ENCODE measurements around the gene TMEM130. TPM values are rescaled to one million over a fixed set of nuclear protein-coding genes. Genes with fewer than 3 reads are reported as not detected.

TMEM130 gene
- not detected for total RNA-seq

GRCh38 chr7:98869597-98870120, at the start of gene TMEM130:
Gene TMEM130 (minus strand): TSS chr7:98870014. CDS start chr7:98869861, 153 bp downstream.
- ATAC-seq: peak; percentile 39

GRCh38 chr7:98917331-98917730, 47.5 kb upstream of the TMEM130 start:
- no peak for ATAC-seq

- ATAC-seq: no peak
These were observed 43.8 kb upstream of the TMEM130 start for GRCh38 chr7:98913612-98914011.

- ATAC-seq: no peak
These were observed 43.2 kb upstream of the TMEM130 start for GRCh38 chr7:98913026-98913425.

GRCh38 chr7:98911916-98912315, 42.1 kb upstream of the TMEM130 start:
- no peak for ATAC-seq

GRCh38 chr7:98910427-98910826, 40.6 kb upstream of the TMEM130 start:
- no peak for ATAC-seq

- ATAC-seq: no peak
These were observed 39.7 kb upstream of the TMEM130 start for GRCh38 chr7:98909487-98909886.

- ATAC-seq: no peak
These were observed 38.8 kb upstream of the TMEM130 start for GRCh38 chr7:98908585-98908984.

- ATAC-seq: no peak
These were observed 37.8 kb upstream of the TMEM130 start for GRCh38 chr7:98907570-98907969.

- ATAC-seq: no peak
These were observed 33.4 kb upstream of the TMEM130 start for GRCh38 chr7:98903246-98903645.

GRCh38 chr7:98902523-98902922, 32.7 kb upstream of the TMEM130 start:
- no peak for ATAC-seq

- ATAC-seq: no peak
These were observed 31.0 kb upstream of the TMEM130 start for GRCh38 chr7:98900815-98901214.

- ATAC-seq: no peak
These were observed 30.0 kb upstream of the TMEM130 start for GRCh38 chr7:98899816-98900215.

GRCh38 chr7:98892609-98893008, 22.8 kb upstream of the TMEM130 start:
- ATAC-seq: no peak

- no peak for ATAC-seq
These were observed 17.2 kb upstream of the TMEM130 start for GRCh38 chr7:98887038-98887437.

- ATAC-seq: no peak
These were observed 14.6 kb upstream of the TMEM130 start for GRCh38 chr7:98884416-98884815.

- peak; percentile 78 for ATAC-seq
These were observed 11.9 kb upstream of the TMEM130 start for GRCh38 chr7:98881561-98882315.

GRCh38 chr7:98880485-98880884, 10.7 kb upstream of the TMEM130 start:
- no peak for ATAC-seq

- ATAC-seq: no peak
These were observed 10.1 kb upstream of the TMEM130 start for GRCh38 chr7:98879979-98880315.

- peak; percentile 60 for ATAC-seq
These were observed 9.6 kb upstream of the TMEM130 start for GRCh38 chr7:98879198-98879978.

GRCh38 chr7:98878365-98879197, 8.8 kb upstream of the TMEM130 start, which contains the start of gene TRRAP:
Gene TRRAP (plus strand): TSS chr7:98878532. CDS start chr7:98881151, 2,619 bp downstream.
- ATAC-seq: peak; percentile 75

- no peak for ATAC-seq
These were observed 8.0 kb upstream of the TMEM130 start for GRCh38 chr7:98877692-98878364.
